BE2C (cell line): ENCODE data around the gene SMIM15.
A peak's percentile ranks its signal among the peaks of the same experiment; 100 is the strongest.

Source experiments
- DNase-seq: peaks from one replicate; pipeline ENCODE4 v3.0.0-alpha.2; 2020
- H3K27me3 ChIP-seq: fragments of 250-450 bp; sonication (Bioruptor Pico); 2 replicates; pipeline ENCODE4 v1.5.1; 2020; ENCODE audit warnings: mild to moderate bottlenecking
- H3K36me3 ChIP-seq: fragments of 250-450 bp; sonication (Bioruptor Pico); 2 replicates; pipeline ENCODE4 v1.5.1; 2020; ENCODE audit warnings: mild to moderate bottlenecking
- H3K4me1 ChIP-seq: fragments of 250-450 bp; sonication (Bioruptor Pico); 2 replicates; pipeline ENCODE4 v1.5.1; 2020
- H3K4me3 ChIP-seq: 2 replicates; pipeline ENCODE4 v1.5.1; 2011; ENCODE audit warnings: low read depth, low read length
- H3K9me3 ChIP-seq: fragments of 250-450 bp; sonication (Bioruptor Pico); 2 replicates; pipeline ENCODE4 v1.5.1; 2020
- TF ChIP-seq, protein P1 (sequence below): IDR thresholded peaks from 2 replicates; pipeline ENCODE4 v1.5.1; 2012; ENCODE audit warnings: mild to moderate bottlenecking, low read depth, low read length

Gene SMIM15

GRCh38 chr5:61177716-61178115 is 15.4 kb upstream of the SMIM15 start:
- Histone ChIP-seq H3K4me3 (no peak overlapping the region), H3K36me3 (no peaks in the 10 kb centered on the region), H3K27me3 (no peaks in the 10 kb centered on the region), H3K9me3 (no peaks in the 10 kb centered on the region), H3K4me1 (no peaks in the 10 kb centered on the region)
- no peak for DNase-seq
- TF ChIP-seq, protein P1, sequence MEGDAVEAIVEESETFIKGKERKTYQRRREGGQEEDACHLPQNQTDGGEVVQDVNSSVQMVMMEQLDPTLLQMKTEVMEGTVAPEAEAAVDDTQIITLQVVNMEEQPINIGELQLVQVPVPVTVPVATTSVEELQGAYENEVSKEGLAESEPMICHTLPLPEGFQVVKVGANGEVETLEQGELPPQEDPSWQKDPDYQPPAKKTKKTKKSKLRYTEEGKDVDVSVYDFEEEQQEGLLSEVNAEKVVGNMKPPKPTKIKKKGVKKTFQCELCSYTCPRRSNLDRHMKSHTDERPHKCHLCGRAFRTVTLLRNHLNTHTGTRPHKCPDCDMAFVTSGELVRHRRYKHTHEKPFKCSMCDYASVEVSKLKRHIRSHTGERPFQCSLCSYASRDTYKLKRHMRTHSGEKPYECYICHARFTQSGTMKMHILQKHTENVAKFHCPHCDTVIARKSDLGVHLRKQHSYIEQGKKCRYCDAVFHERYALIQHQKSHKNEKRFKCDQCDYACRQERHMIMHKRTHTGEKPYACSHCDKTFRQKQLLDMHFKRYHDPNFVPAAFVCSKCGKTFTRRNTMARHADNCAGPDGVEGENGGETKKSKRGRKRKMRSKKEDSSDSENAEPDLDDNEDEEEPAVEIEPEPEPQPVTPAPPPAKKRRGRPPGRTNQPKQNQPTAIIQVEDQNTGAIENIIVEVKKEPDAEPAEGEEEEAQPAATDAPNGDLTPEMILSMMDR: no peak

- Histone ChIP-seq H3K9me3 (no peaks in the 10 kb centered on the region), H3K4me3 (no peak overlapping the region), H3K36me3 (no peaks in the 10 kb centered on the region), H3K27me3 (no peaks in the 10 kb centered on the region), H3K4me1 (no peaks in the 10 kb centered on the region)
- TF ChIP-seq, protein P1: no peak
- DNase-seq: no peak
Observed at GRCh38 chr5:61177070-61177469, 14.8 kb upstream of the SMIM15 start.

DNA sequence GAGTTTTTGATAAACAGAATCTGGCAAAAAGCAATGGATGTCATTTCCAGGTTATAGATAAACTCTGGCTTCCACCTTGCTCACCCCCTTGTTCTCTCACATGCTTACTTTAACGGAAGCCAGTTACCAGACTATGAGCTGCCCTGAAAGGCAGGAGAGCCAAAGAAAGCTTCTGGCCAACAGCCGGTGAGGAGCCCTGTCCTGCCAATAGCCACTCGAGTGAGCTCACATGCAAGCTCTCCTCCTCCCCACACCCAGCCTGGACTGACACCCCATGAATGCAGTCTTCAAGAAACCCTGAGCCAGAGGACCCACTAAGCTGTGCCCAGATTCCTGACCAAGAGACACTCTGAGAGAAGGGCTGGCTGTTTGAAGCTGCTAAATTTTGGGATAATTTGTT is 14.4 kb upstream of the SMIM15 start:
- no peaks in the 10 kb centered on the region for H3K9me3 ChIP-seq
- no peaks in the 10 kb centered on the region for H3K36me3 ChIP-seq
- H3K4me3 ChIP-seq: no peak overlapping the region
- no peaks in the 10 kb centered on the region for H3K27me3 ChIP-seq
- H3K4me1 ChIP-seq: no peaks in the 10 kb centered on the region
- TF ChIP-seq, protein P1: no peak
- DNase-seq: no peak

- TF ChIP-seq, protein P1: no peak
- Histone ChIP-seq H3K36me3 (no peaks in the 10 kb centered on the region), H3K4me3 (no peak overlapping the region), H3K4me1 (no peaks in the 10 kb centered on the region), H3K27me3 (no peaks in the 10 kb centered on the region), H3K9me3 (no peaks in the 10 kb centered on the region)
- no peak for DNase-seq
Observed at GRCh38 chr5:61171479-61171878, 9.2 kb upstream of the SMIM15 start.

DNA sequence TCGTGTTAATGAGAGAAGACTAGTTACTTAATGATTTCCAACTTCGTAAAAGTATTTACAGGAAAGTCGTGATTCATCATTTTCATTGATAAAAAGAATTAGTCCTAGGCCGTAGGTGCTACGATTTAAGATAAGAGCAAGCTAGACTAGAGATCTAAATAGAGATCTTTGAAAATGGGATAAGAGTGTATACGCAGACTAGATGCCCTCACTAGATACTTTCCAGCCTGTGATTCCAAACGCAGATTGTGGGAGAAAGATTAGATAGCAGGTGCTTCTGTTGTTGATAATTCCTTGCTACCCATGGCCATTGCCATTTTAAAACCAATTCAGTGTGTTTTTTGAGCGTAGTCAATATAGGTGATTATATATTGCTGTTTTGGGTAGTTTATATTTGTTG is 6.7 kb upstream of the SMIM15 start:
- DNase-seq: no peak
- TF ChIP-seq, protein P1: no peak
- Histone ChIP-seq H3K36me3 (no peaks in the 10 kb centered on the region), H3K9me3 (no peaks in the 10 kb centered on the region), H3K4me1 (no peaks in the 10 kb centered on the region), H3K27me3 (no peaks in the 10 kb centered on the region), H3K4me3 (no peak overlapping the region)

GRCh38 chr5:61167382-61167781 is 5.1 kb upstream of the SMIM15 start:
- TF ChIP-seq, protein P1: peak; percentile 54
- peak; percentile 24 for DNase-seq
- Histone ChIP-seq H3K4me3 (no peak overlapping the region), H3K9me3 (no peaks in the 10 kb centered on the region), H3K4me1 (no peaks in the 10 kb centered on the region), H3K27me3 (no peaks in the 10 kb centered on the region), H3K36me3 (no peaks in the 10 kb centered on the region)
